HS-5 (cell line): Measurements from ENCODE around the gene SERPINB6.
"Not testable (repeated sequence)": the region's sequence is repeated elsewhere in the genome, so short reads cannot be mapped to it uniquely, and the experiment has no call there.

ENCODE experiments used
- DNase-seq: peaks from one replicate; pipeline ENCODE4 v3.0.0-alpha.2; 2012; ENCODE audit warnings: low read depth

The SERPINB6 gene

DNA sequence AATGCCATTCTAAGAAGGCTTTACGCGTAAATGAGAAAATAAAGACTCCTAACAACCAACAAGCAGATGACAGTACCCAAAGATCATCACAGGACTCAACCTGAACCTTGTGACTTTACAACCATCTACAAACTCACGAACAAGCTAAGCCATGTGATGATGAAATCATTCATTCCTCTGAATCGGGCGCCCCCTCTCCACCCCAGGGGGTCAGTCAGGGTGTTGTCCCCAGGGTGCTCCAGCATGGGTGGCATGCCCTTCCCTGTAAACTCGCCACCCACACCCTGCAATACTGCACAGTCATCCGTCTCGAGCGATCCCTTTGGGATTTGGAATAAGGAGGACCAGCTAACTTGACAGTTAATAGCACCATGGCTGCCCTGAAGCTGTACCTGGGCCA is 12.6 kb downstream of the SERPINB6 start:
- no peak for DNase-seq

DNA sequence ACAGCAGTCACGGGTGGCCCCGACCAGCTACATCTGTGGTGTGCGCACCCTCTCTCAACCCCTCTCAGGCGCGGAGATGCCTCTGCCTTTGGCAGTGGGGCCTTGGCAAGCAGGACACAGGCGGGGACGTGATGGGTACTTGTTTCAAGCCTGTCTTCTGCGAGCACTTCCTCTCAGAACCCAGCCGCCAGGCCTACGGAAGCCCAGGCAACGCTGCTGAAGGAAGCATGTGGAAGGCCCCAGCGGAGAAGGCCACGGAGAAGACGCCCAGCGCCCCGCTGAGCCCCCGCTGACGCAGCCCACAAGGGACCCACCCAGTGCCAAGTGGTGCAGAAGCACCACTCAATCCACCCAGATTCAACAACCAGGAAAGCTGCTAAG is 13.0 kb downstream of the SERPINB6 start:
- DNase-seq: no peak

DNA sequence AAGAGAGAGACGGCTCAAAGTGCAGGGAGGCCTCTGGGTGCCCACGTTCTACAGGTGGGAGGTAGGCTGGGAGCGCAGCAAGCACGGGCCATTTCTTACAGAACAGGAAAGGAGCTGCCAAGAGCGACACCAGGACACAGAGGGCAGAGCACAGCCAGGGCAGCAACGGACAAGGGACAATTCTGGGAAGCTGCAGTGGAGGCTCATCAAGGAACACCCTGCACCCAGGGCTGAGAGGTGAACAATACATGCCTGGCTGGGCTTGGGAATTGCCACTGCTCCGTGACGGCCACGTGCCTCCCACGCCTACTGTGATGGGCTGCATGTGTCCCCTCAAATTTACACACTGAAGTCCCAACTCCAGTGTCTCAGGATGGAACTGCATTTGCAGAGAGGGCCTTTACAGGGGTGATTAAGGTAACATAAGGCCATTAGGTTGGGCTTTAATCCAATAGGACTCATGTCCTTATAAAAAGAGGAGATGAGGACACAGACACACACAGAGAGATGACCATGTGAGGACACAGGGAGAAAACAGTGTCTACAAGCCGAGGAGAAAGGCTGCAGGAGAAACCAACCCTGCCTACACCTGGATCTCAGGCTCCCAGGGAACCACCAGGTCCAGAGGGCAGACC is 13.6 kb downstream of the SERPINB6 start:
- no peak for DNase-seq

DNA sequence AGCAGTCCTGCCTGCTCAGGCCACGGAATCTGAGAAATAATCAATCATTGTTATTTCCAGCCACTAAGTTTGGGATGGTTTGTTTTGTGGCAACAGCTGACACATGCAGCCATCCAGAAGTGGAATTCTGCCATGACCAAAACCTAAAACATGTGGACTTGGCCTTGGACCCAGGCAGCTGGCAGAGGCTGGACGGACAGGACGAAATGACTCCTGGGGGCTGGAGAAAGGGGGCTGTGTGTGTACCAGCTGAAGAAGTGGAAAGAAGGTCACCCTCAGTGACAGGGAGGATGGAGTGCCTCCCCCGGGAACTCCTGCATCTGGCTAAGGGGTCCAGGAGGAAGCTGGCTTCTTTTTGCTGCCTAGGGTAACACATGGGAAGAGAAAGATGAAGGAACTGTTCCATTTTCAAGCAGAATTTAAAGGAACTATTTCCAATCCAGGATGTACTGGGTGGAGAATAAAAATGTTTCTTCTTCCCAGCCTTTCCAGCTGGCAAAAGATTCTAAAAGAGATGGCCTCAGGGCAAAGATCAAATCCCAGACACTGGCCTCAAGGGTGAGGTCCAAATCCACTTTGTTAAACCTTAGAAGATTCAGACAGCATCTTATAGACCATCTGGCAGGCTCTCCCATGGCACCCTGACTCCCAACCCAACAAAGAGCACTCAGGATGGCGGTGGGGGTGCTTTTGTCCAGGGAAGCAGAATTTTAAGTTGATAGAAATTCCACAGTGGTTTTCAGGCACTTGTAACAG is 14.3 kb downstream of the SERPINB6 start:
- DNase-seq: no peak

DNA sequence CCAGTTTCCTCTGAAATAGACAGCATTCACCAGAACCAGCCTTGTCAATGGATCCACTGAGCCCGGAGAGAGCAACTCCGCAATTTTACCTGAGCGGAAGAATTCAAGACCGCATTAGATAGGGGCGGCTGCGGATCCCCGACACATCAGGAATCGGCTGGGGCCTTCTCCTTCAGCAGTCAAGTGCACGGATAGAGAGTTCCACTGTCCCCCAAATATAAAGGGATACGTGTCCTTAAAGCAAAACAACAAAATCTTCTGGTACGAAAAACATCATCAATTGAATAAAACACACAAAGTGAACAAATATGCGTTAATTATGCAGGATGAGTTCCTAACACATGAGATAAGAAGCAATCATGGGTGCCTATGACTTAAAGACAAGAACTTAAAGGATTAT is 18.3 kb downstream of the SERPINB6 start:
- DNase-seq: no peak

DNA sequence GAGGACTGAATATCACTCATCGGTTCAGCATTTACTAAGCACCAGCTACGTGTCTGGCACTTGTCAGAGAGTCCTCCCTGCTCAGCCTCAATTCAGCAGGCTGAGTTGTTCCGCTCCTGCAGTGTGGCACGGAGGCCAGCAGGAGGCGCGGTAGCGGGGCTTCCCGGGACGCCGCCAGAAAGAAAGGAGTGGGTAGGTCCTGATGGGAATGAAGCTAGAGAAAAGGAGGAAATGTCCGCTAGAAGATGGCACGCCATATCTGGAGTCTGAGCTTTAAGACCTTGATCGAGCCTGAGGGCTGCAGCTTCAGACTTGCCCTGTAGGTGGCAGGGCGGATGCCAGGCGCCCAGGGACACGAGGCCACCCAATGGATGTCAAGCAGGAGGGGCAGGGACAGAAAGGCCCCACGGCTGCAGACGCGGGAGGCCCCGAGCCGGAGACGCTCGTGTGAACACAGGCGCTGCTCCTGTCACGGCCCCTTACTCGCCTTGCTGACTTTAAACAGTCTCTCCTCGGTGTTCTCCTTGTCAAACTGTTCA is 18.7 kb downstream of the SERPINB6 start:
- no peak for DNase-seq

DNA sequence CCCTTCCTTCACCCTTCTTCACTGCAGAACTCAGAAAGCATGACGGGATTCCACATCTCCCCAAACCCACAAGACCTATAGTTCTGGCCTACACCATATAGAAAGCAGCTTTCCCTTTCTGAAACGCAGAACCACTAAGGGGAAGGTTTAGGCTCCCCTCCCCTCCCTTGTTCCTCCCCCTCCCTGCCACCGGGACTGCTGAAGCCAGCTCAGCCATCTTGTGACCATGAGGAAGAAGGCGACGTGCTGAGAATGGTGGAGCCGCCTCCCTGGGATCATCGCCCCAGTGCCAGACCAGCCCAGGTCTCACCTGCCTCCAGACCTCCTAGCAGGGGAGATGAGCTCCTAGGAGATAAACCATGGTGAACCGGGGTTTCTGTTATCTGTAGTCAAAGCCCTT is 19.6 kb downstream of the SERPINB6 start:
- DNase-seq: no peak

DNA sequence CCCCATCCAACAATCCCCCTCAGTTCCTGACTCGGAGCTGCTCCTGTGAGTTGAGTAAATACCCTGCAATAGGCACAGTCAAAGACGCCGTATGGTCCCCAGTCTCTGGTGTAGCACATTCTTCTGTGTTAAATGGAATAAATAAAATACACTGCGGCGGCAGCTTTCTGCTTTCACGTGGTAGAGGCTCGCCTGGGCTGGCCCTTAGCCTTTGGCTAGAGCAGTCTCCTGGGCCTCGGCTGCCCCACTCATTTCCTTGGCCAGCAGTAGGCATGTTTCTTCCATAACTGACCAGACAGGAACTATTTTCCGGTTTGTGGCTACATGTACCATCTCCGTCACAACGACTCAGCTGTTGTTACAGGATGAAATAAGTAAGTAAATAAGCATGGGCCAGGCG is 20.7 kb downstream of the SERPINB6 start:
- DNase-seq: no peak

DNA sequence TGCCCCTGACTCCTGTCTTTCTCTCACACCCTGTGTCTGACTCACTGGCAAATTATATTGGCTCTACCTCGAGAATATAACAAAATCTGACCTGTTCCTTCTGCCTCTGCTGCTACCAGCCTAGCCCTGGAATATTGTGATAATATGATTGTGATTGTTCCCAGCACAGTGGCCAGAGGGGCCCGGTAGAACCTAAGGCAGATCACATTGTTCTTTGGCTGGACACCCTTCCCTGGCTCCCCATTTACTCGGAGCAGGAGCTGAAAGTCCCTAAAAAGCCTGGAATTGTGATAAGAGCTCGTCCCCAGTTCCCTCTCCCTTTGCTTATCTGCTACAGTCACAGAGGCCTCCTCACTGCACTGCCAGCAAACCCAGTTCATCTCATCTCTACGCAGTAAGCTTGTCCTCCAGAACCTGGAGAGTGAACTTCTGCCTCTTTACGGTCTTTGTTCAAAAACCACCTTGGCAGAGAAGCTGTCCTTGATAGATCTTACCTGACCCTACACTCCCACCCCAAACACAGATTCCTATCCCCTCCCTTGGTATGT is 21.8 kb downstream of the SERPINB6 start:
- no peak for DNase-seq

DNA sequence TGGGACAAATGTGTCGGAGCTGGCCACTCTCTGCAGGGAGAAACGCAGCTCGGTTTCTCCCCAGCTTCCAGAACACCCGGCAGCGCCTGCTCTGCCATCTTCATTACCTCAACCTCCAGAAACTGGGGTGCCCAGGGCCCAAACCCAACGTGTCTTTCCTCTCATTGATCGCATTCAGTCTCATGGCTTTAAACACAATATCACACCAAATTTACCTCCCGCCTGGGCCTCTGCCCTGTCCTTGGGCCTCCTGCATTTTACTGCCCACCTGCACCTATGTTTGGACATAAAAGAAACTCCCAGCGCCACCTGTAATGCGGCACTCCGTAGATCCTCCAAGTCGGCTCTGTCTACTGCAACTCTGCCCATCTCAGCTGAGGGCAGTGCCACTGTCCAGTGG is 22.2 kb downstream of the SERPINB6 start:
- DNase-seq: no peak

DNA sequence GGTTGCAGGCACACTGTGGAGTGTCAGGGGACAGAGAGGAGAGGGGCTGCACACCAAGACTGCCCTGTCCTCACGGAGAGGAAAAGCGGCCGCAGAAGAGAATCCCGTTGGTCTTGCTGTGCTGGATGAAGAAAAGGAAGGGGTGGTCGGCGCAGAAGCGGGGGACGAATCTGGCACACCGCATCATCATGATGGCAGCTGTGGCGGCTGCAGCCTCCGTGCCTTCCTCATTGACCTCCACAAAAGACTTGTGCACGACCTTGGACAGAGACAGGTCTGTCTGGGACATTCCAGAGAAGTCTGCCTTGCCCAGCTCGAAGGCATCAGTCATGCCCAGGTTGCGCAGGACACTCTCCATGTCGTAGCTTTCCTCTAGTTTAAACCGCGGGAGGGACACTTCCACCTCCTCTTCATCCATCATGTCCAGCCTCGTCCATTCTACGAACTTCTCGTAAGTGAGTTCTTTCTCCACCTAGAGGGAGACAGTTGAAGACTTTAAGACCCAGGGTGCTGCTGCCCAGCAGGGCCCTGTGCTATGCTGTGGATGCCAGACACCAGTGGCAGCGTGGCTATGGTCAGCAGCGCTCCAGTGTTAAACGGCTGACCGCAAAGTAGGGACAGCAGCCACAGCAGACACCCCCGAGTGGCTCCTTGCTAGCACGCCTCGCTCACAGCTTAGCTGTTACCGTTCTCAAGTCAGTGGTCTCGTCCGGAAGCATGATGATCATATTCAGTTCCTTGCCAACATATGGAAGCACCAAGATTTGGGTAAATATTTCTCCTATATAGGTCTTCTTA is 22.9 kb downstream of the SERPINB6 start:
- no peak for DNase-seq

DNA sequence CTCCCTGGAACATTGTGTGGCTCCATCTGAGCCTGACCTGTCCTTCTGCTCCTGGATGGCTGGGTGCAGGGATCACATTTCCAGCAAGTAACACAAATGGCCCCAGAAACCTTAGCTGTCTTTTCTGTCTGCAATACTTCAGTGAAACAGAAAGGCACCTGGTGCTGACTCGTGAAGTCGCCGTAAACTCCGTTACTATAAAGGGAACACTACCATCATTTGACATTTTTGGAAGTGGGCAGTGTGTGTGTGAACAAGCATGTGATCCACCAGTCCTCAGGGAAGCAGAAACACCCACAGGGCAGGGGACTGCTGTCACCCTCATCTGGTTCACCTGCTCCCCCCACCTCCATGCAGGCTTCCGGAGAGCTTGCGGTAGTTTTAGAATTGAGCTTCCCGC is 23.9 kb downstream of the SERPINB6 start:
- DNase-seq: no peak

DNA sequence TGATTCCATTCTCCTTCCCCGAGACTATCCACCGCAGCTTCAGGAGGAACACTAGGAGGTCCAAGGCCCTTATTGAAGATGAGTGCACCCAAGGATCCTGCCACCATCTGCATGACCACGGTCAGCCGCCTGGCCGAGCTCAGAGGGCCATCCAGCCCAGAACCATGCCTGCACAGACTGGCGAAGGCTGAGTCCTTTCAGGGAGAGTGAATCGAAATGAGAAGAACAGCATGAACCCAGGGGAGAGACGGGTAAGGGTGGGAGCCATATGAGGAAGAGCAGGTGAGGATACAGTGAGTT is 26.3 kb downstream of the SERPINB6 start:
- no peak for DNase-seq

DNA sequence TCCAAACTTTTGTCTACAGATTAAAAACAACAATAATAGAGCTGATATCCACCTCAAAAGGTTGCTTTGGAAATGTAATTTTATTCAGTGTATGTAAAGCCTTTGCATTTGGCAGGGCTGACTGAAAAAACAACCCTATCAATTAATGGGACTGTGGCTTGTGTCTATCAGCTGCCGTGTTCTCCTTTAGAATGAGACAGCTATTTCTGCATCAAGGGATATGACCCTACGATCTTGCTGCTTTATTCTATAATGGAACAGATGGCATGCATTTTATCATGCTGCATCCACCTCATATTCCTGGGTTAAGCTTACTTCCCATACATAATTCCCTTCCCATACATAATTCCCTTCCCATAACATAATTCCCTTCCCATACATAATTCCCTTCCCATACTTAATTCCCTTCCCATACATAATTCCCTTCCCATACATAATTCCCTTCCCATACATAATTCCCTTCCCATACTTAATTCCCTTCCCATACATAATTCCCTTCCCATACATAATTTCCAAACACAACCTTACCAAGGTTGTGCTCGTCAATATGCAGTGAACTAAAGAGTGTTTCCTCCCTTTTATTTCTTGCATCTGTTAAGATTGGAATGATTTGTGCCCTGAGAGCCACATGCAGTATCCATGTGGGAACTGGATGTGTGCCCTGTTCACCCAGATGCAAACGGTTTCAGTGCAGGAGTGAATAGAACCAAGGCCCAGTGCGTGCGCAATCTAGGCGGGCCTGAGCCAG is 26.8 kb downstream of the SERPINB6 start:
- no peak for DNase-seq

DNA sequence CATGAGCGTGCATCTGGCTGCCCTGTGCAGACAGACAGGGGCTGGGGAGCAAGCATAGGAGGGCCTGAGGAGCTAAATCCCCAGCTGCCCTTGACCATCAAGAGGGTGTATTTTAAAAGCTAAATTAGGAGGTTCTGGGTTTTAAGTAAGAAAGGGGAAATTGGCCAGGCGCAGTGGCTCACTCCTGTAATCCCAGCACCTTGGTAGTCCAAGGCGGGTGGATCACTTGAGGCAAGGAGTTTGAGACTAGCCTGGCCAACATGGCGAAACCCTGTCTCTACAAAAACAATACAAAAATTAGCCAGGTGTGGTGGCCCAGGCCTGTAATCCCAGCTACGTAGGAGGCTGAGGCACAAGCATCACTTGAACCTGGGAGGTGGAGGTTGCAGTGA is 27.8 kb downstream of the SERPINB6 start:
- DNase-seq: no peak

DNA sequence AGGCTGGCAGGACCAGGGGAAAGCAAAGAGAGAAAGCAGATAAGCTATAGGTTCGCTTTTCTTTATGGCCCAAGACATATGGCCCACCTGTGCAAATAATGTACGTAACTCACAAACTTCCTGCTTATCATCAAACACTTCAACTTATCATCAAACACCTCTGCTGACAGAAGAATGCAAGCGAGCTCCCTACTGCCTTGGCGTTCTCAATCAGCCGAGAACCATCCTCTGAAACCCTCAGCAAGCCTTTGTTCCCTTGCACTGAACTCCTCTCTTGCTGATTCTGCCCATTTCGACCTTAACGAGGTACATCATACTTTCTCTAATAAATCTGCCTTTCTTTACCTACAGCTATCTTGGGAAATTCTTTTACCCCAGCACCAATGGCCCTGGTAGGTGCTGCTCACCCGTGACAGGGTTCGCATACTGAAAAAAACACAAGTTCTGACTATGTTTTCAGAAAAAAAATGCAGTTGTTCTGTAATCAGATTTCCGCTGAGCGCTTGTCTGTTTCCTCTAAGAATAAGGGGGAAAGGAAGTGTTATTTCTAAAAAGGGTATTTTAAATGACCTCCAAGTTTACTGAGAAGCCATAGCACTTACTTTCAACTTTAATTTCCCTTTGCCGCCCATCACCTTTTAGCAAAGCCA is 28.3 kb downstream of the SERPINB6 start:
- no peak for DNase-seq

DNA sequence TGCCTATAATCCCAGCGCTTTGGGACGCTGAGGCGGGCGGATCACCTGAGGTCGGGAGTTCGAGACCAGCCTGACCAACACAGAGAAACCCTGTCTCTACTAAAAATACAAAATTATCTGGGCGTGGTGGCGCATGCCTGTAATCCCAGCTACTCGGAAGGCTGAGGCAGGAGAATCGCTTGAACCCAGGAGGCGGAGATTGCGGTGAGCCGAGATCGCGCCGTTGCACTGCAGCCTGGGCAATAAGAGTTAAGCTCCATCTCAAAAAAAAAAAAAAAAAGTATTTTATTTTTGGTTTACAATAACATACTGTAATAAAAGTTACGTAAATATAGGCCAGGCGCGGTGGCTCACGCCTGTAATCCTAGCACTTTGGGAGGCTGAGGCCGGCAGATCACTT is 29.3 kb downstream of the SERPINB6 start:
- DNase-seq: not testable (repeated sequence)

DNA sequence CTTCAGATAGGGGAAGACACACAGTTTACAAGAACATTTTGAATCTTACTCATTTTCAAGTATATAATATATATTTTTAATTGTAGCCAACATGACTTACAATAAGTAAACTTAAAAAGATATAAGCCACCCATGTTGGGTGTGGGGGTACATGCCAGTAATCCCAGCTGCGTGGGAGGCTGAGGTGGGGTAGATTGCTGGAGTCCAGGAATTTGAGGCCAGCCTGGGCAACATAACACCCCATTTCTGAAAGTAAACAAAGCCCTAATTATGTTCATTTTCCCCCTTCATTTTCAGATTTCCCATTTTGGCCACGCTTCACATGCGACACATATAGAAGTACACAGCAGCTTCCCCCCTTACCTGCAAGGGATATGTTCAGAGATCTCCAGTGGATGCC is 30.5 kb downstream of the SERPINB6 start:
- DNase-seq: no peak

DNA sequence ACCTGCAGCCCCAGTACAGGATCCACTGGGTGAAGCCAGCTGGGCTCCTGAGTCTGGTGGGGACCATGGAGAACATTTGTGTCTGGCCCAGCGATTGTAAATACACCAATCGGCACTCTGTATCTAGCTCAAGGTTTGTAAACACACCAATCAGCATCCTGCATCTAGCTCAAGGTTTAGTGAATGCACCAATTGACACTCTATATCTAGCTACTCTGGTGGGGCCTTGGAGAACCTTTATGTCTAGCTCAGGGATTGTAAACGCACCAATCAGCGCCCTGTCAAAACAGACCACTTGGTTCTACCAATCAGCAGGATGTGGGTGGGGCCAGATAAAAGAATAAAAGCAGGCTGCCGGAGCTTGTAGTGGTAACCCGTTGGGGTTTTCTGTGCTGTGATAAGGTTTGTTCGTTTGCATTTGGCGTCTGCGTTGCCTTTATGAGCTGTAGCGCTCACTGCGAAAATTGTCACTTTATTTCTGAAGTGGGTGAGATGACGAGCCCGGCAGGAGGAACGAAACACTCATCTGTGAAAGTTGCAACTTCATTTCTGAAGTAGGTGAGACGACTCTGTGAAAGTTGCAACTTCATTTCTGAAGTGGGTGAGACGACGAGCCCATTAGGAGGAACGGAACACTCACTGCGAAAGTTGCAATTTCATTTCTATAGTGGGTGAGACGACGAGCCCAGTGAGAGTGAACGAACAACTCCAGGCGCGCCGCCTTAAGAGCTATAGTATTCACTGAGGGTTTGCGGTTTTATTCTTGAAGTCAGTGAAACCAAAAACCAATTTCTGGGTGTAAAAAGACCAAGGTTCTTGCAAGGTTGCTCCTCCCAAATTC is 31.1 kb downstream of the SERPINB6 start:
- DNase-seq: no peak

DNA sequence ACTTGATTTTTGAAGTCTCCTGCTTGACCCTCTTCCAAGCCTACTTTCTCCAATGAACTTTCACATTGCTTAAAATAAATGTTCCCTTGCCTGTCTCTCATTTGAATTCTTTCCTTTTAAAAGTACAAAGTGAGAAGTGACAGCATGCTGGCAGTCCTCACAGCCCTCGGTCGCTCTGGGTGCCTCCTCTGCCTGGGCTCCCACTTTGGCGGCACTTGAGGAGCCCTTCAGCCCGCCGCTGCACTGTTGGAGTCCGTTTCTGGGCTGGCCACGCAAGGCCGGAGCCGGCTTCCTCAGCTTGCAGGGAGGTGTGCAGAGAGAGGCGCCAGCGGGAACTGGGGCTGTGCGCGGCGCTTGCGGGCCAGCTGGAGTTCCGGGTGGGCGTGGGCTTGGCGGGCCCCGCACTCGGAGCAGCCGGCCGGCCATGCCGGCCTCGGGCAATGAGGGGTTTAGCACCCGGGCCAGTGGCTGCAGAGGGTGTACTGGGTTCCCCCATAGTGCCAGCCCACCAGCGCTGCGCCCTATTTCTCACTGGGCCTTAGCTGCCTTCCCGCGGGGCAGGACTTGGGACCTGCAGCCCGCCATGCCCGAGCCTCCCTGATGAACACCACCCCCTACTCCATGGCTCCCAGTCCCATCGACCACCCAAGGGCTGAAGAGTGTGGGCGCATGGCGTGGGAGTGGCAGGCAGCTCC is 31.9 kb downstream of the SERPINB6 start:
- no peak for DNase-seq
